ENCODE data around the gene WNT5B. TPM values are rescaled to one million over a fixed set of nuclear protein-coding genes. Genes with fewer than 3 reads are reported as not detected.

WNT5B gene
- total and polyA plus RNA-seq, 4 donors, result 0.59 to 2.4 (median 0.97) TPM

GRCh38 chr12:1657688-1658087 lies 28.7 kb downstream of the WNT5B start:
- H3K9me3 ChIP-seq (ENCODE audit: control insufficient read depth in 4 of 4, low read length in 3 of 4), result no peaks in the 10 kb centered on the region
- no peak for DNase-seq (ENCODE audit: low spot score)
- H3K27me3 ChIP-seq (ENCODE audit: control insufficient read depth in 4 of 4, insufficient read depth in 4 of 4, low read length in 3 of 4), result no peaks in the 10 kb centered on the region
- peaks cover under 1 to 9% (median 3%) of the 10 kb centered on the region in 4 donors for H3K4me1 ChIP-seq (ENCODE audit: control insufficient read depth in 4 of 4, insufficient read depth in 4 of 4, low read length in 3 of 4)
- 56% methylated on average over 1 of the region's 1 CpG for WGBS
- no peak overlapping the region for H3K9ac ChIP-seq (ENCODE audit: low read depth in 1 of 2, low read length in 2 of 2)
- H3K4me3 ChIP-seq (ENCODE audit: low read depth in 1 of 3, low read length in 3 of 3), result no peak overlapping the region
- H3K36me3 ChIP-seq (ENCODE audit: control insufficient read depth in 4 of 4, insufficient read depth in 3 of 4, low read depth in 1 of 4, low read length in 3 of 4), result no peaks in the 10 kb centered on the region
- TF ChIP-seq RXRA (IDR thresholded peaks at IDR 0.05) (no peak), SP1 (IDR thresholded peaks at IDR 0.05) (no peak), GABPA (IDR thresholded peaks at IDR 0.05 in 1 of 2, conservative IDR thresholded peaks at IDR 0.05 in 1 of 2) (no peak), CTCF (IDR thresholded peaks at IDR 0.05; ENCODE audit: low read depth, low read length, missing input control) (no peak), NR2F2 (IDR thresholded peaks at IDR 0.05) (no peak), YY1 (IDR thresholded peaks at IDR 0.05) (no peak)
- H3K27ac ChIP-seq (ENCODE audit: low read depth in 1 of 2, low read length in 2 of 2), result peak overlapping the region in 1 of 2 donors; percentile 19

GRCh38 chr12:1660304-1661187 lies 31.5 kb downstream of the WNT5B start:
- no peak overlapping the region for H3K4me3 ChIP-seq (ENCODE audit: low read depth in 1 of 3, low read length in 3 of 3)
- H3K4me1 ChIP-seq (ENCODE audit: control insufficient read depth in 4 of 4, insufficient read depth in 4 of 4, low read length in 3 of 4), result peaks cover 2 to 16% (median 4%) of the 10 kb centered on the region in 4 donors
- H3K9me3 ChIP-seq (ENCODE audit: control insufficient read depth in 4 of 4, low read length in 3 of 4), result no peaks in the 10 kb centered on the region
- peak overlapping the region; percentile 86 to 92 for H3K27ac ChIP-seq (ENCODE audit: low read depth in 1 of 2, low read length in 2 of 2)
- DNase-seq (ENCODE audit: low spot score), result no peak
- H3K36me3 ChIP-seq (ENCODE audit: control insufficient read depth in 4 of 4, insufficient read depth in 3 of 4, low read depth in 1 of 4, low read length in 3 of 4), result no peaks in the 10 kb centered on the region
- peak overlapping the region; percentile 61 to 88 for H3K9ac ChIP-seq (ENCODE audit: low read depth in 1 of 2, low read length in 2 of 2)
- no peaks in the 10 kb centered on the region for H3K27me3 ChIP-seq (ENCODE audit: control insufficient read depth in 4 of 4, insufficient read depth in 4 of 4, low read length in 3 of 4)
- WGBS, result 32% methylated on average over 18 of the region's 20 CpGs
- peak; percentile 23 for TF ChIP-seq HNF4G (IDR thresholded peaks at IDR 0.05)
- peak; percentile 78 to 85 for TF ChIP-seq HNF4A (conservative IDR thresholded peaks at IDR 0.05)
- TF ChIP-seq REST (IDR thresholded peaks at IDR 0.05), result peak; percentile 74
- TF ChIP-seq NR2F2 (IDR thresholded peaks at IDR 0.05), result peak; percentile 54
- TF ChIP-seq YY1 (IDR thresholded peaks at IDR 0.05), result peak; percentile 41
- peak; percentile 8 for TF ChIP-seq FOXA2 (IDR thresholded peaks at IDR 0.05)
- peak in 1 of 2 donors; percentile 28 for TF ChIP-seq GABPA (IDR thresholded peaks at IDR 0.05 in 1 of 2, conservative IDR thresholded peaks at IDR 0.05 in 1 of 2)
- peak; percentile 84 for TF ChIP-seq ATF3 (IDR thresholded peaks at IDR 0.05)
- no peak for TF ChIP-seq CTCF (IDR thresholded peaks at IDR 0.05; ENCODE audit: low read depth, low read length, missing input control)
- TF ChIP-seq EGR1 (IDR thresholded peaks at IDR 0.05; ENCODE audit: low read depth in 2 of 2), result peak; percentile 87 to 89
- peak; percentile 80 for TF ChIP-seq ZBTB33 (IDR thresholded peaks at IDR 0.05)
- TF ChIP-seq SP1 (IDR thresholded peaks at IDR 0.05), result peak; percentile 96
- peak; percentile 97 to 98 for TF ChIP-seq RXRA (IDR thresholded peaks at IDR 0.05)
- peak; percentile 83 to 84 for TF ChIP-seq JUND (IDR thresholded peaks at IDR 0.05)
- TF ChIP-seq TAF1 (conservative IDR thresholded peaks at IDR 0.05), result peak; percentile 65
- TF ChIP-seq MAX (IDR thresholded peaks at IDR 0.05), result peak; percentile 96
- TF ChIP-seq FOXA1 (IDR thresholded peaks at IDR 0.05), result peak; percentile 13
- peak; percentile 43 to 53 for TF ChIP-seq RAD21 (IDR thresholded peaks at IDR 0.05)
